ENCODE measurements around the gene GPSM1. TPM values are rescaled to one million over a fixed set of nuclear protein-coding genes. Genes with fewer than 3 reads are reported as not detected.
"Not testable (repeated sequence)": the region's sequence is repeated elsewhere in the genome, so short reads cannot be mapped to it uniquely, and the experiment has no call there.

GPSM1 gene
- total and polyA plus RNA-seq, 2 donors (not counting 1 experiment from before 2014, with no cell fraction given), result 2.4 to 6.3 TPM

DNA sequence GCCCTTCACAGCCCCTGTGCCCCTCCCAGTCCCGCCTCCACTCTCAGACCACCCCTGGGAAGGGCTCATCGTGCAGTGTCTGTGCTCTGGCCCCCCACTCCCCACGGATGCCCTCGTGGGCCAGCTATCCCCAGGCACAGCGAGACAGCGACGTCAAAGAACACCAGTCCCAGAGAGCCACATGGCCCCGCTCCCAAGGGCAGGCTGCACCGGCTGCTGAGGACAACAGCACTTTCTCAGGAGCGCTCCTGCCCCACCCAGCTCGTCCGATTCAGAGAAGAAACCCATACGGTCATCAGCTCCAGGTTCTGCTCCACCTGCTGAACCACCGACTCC, 77.4 kb downstream of the GPSM1 start:
- WGBS (ENCODE audit: insufficient coverage), result 77% methylated on average over 14 of the region's 14 CpGs
- Histone ChIP-seq H2AFZ (ENCODE audit: insufficient read depth, low read depth, low read length, poor library complexity, severe bottlenecking) (no peak overlapping the region), H3K27me3 (replicated peaks in 1 of 4; ENCODE audit: control extremely low read depth in 1 of 4, control insufficient read depth in 3 of 4, insufficient read depth in 4 of 4, low read length in 3 of 4) (no peaks in the 10 kb centered on the region), H3K4me2 (replicated peaks; ENCODE audit: low read depth, low read length, poor library complexity, severe bottlenecking) (peak overlapping the region; percentile 70), H3K4me3 (ENCODE audit: control extremely low read depth in 1 of 5, extremely low read depth in 1 of 5, insufficient read depth in 1 of 5, low read depth in 2 of 5, low read length in 4 of 5) (no peak overlapping the region), H3K9me3 (ENCODE audit: control extremely low read depth in 1 of 3, control insufficient read depth in 2 of 3, insufficient read depth in 1 of 3, low read length in 2 of 3) (no peaks in the 10 kb centered on the region), H3K4me1 (ENCODE audit: control insufficient read depth in 2 of 2, insufficient read depth in 2 of 2, low read length in 2 of 2) (peaks cover 42 to 52% of the 10 kb centered on the region in 2 donors), H3K79me2 (ENCODE audit: control insufficient read depth, insufficient read depth, low read length) (peaks cover 44% of the 10 kb centered on the region), H3K36me3 (replicated peaks in 1 of 2; ENCODE audit: control extremely low read depth in 1 of 2, control insufficient read depth in 1 of 2, extremely low read depth in 1 of 2, insufficient read depth in 2 of 2, low read length in 1 of 2) (peaks cover 0 to 28% of the 10 kb centered on the region in 2 experiments), H3K9ac (ENCODE audit: low read length) (no peak overlapping the region), H4K20me1 (ENCODE audit: control insufficient read depth, insufficient read depth, low read length, poor library complexity, severe bottlenecking) (peaks cover 14% of the 10 kb centered on the region), H3K27ac (ENCODE audit: low read length in 2 of 2) (peak overlapping the region; percentile 58 to 73)
- ATAC-seq (ENCODE audit: low read depth), result no peak
- no peaks in the 10 kb centered on the region for H3K9me3 Mint-ChIP-seq (ENCODE audit: insufficient read depth)
- intact Hi-C loops (cut with micrococcal nuclease), result loop anchor here (5.0 kb wide), 1 partner anchor 162 kb away; no protein-coding TSS in a partner anchor
- peak overlapping the region; percentile 87 for H3K27ac Mint-ChIP-seq
- H3K4me3 Mint-ChIP-seq, result peak overlapping the region; percentile 49
- POLR2A ChIA-PET, result interaction anchor here (1.3 kb wide), 1 partner anchor 42 kb away, joined by 4 read pairs; the partner anchor contains the start of gene DNLZ
- CTCF ChIA-PET, result no interaction called here
- H3K27me3 Mint-ChIP-seq, result no peaks in the 10 kb centered on the region
- no peak for TF ChIP-seq EZH2 (IDR thresholded peaks at IDR 0.05; ENCODE audit: borderline replicate concordance, insufficient read depth, low read depth, low read length, poor library complexity, severe bottlenecking)
- TF ChIP-seq, protein P1, sequence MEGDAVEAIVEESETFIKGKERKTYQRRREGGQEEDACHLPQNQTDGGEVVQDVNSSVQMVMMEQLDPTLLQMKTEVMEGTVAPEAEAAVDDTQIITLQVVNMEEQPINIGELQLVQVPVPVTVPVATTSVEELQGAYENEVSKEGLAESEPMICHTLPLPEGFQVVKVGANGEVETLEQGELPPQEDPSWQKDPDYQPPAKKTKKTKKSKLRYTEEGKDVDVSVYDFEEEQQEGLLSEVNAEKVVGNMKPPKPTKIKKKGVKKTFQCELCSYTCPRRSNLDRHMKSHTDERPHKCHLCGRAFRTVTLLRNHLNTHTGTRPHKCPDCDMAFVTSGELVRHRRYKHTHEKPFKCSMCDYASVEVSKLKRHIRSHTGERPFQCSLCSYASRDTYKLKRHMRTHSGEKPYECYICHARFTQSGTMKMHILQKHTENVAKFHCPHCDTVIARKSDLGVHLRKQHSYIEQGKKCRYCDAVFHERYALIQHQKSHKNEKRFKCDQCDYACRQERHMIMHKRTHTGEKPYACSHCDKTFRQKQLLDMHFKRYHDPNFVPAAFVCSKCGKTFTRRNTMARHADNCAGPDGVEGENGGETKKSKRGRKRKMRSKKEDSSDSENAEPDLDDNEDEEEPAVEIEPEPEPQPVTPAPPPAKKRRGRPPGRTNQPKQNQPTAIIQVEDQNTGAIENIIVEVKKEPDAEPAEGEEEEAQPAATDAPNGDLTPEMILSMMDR (IDR thresholded peaks at IDR 0.05), result no peak
- H3K4me1 Mint-ChIP-seq, result peaks cover 53% of the 10 kb centered on the region
- no peak for DNase-seq

DNA sequence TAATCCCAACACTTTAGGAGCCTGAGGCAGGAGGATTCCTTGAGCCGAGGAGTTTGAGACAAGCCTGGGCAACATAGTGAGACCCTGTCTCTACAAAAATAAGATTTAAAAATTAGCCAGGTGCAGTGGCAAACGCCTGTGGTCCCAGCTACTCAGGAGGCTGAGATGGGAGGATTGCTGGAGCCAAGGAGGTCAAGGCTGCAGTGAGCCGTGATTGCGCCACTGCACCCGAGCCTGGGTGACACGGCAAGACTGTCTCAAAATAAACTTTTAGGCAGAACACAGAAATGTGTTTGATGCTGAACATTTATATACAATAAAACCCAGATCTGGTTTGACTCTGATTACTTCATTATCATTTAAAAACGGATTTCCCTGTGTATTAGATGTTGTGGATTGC, 78.1 kb downstream of the GPSM1 start:
- H3K27me3 ChIP-seq (replicated peaks in 1 of 4; ENCODE audit: control extremely low read depth in 1 of 4, control insufficient read depth in 3 of 4, insufficient read depth in 4 of 4, low read length in 3 of 4), result no peaks in the 10 kb centered on the region
- H3K27ac ChIP-seq (ENCODE audit: low read length in 2 of 2), result peak overlapping the region; percentile 58 to 73
- H4K20me1 ChIP-seq (ENCODE audit: control insufficient read depth, insufficient read depth, low read length, poor library complexity, severe bottlenecking), result peaks cover 18% of the 10 kb centered on the region
- no peak overlapping the region for H3K4me3 Mint-ChIP-seq
- H3K4me1 Mint-ChIP-seq, result peaks cover 55% of the 10 kb centered on the region
- H3K4me1 ChIP-seq (ENCODE audit: control insufficient read depth in 2 of 2, insufficient read depth in 2 of 2, low read length in 2 of 2), result peaks cover 40 to 51% of the 10 kb centered on the region in 2 donors
- POLR2A ChIA-PET, result no interaction called here
- TF ChIP-seq, protein P1 (IDR thresholded peaks at IDR 0.05), result no peak
- no peak for TF ChIP-seq EZH2 (IDR thresholded peaks at IDR 0.05; ENCODE audit: borderline replicate concordance, insufficient read depth, low read depth, low read length, poor library complexity, severe bottlenecking)
- no peaks in the 10 kb centered on the region for H3K9me3 ChIP-seq (ENCODE audit: control extremely low read depth in 1 of 3, control insufficient read depth in 2 of 3, insufficient read depth in 1 of 3, low read length in 2 of 3)
- ATAC-seq (ENCODE audit: low read depth), result no peak
- no peak for DNase-seq
- H3K27me3 Mint-ChIP-seq, result no peaks in the 10 kb centered on the region
- H3K79me2 ChIP-seq (ENCODE audit: control insufficient read depth, insufficient read depth, low read length), result peaks cover 45% of the 10 kb centered on the region
- H3K36me3 ChIP-seq (replicated peaks in 1 of 2; ENCODE audit: control extremely low read depth in 1 of 2, control insufficient read depth in 1 of 2, extremely low read depth in 1 of 2, insufficient read depth in 2 of 2, low read length in 1 of 2), result peaks cover 0 to 28% of the 10 kb centered on the region in 2 experiments
- no peak overlapping the region for H3K27ac Mint-ChIP-seq
- no peak overlapping the region for H2AFZ ChIP-seq (ENCODE audit: insufficient read depth, low read depth, low read length, poor library complexity, severe bottlenecking)
- 100% methylated on average over 2 of the region's 7 CpGs for WGBS (ENCODE audit: insufficient coverage)
- CTCF ChIA-PET, result interaction anchor here (0.6 to 1.0 kb wide), 2 partner anchors 42 to 548 kb away, joined by 3 read pairs; partner anchors contain the start of gene DNLZ
- H3K9ac ChIP-seq (ENCODE audit: low read length), result no peak overlapping the region
- no peaks in the 10 kb centered on the region for H3K9me3 Mint-ChIP-seq (ENCODE audit: insufficient read depth)
- no peak overlapping the region for H3K4me3 ChIP-seq (ENCODE audit: control extremely low read depth in 1 of 5, extremely low read depth in 1 of 5, insufficient read depth in 1 of 5, low read depth in 2 of 5, low read length in 4 of 5)
- intact Hi-C loops (cut with micrococcal nuclease), result no loop called here
- no peak overlapping the region for H3K4me2 ChIP-seq (replicated peaks; ENCODE audit: low read depth, low read length, poor library complexity, severe bottlenecking)

DNA sequence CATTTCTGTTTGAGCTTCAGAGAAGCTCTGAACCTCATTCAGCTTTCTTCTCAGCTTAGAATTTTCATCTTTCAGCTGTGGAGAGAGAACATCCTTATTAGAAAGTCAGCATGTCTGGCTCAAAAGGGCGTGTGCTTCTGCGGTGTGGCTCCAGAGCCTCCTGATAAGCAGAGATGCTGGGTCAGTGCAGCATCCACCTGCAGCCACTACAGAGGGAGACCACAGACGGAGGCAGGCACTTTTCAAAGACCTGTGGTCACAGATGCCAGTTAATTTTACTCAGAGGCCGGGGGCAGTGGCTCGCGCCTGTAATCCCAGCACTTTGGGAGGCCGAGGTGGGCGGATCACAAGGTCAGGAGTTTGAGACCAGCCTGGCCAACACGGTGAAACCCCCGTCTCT, 78.6 kb downstream of the GPSM1 start:
- Histone ChIP-seq H3K79me2 (ENCODE audit: control insufficient read depth, insufficient read depth, low read length) (peaks cover 45% of the 10 kb centered on the region), H4K20me1 (ENCODE audit: control insufficient read depth, insufficient read depth, low read length, poor library complexity, severe bottlenecking) (peaks cover 20% of the 10 kb centered on the region), H3K4me1 (ENCODE audit: control insufficient read depth in 2 of 2, insufficient read depth in 2 of 2, low read length in 2 of 2) (peaks cover 39 to 50% of the 10 kb centered on the region in 2 donors), H3K36me3 (replicated peaks in 1 of 2; ENCODE audit: control extremely low read depth in 1 of 2, control insufficient read depth in 1 of 2, extremely low read depth in 1 of 2, insufficient read depth in 2 of 2, low read length in 1 of 2) (peaks cover 0 to 28% of the 10 kb centered on the region in 2 experiments)
- H3K9ac ChIP-seq (ENCODE audit: low read length); H3K27ac ChIP-seq (ENCODE audit: low read length in 2 of 2); H3K9me3 ChIP-seq (ENCODE audit: control extremely low read depth in 1 of 3, control insufficient read depth in 2 of 3, insufficient read depth in 1 of 3, low read length in 2 of 3); H3K27me3 Mint-ChIP-seq; H3K9me3 Mint-ChIP-seq (ENCODE audit: insufficient read depth); intact Hi-C loops (cut with micrococcal nuclease); H3K4me3 Mint-ChIP-seq; H3K4me2 ChIP-seq (replicated peaks; ENCODE audit: low read depth, low read length, poor library complexity, severe bottlenecking); POLR2A ChIA-PET; H3K27me3 ChIP-seq (replicated peaks in 1 of 4; ENCODE audit: control extremely low read depth in 1 of 4, control insufficient read depth in 3 of 4, insufficient read depth in 4 of 4, low read length in 3 of 4); H3K4me3 ChIP-seq (ENCODE audit: control extremely low read depth in 1 of 5, extremely low read depth in 1 of 5, insufficient read depth in 1 of 5, low read depth in 2 of 5, low read length in 4 of 5); DNase-seq; ATAC-seq (ENCODE audit: low read depth); H2AFZ ChIP-seq (ENCODE audit: insufficient read depth, low read depth, low read length, poor library complexity, severe bottlenecking); H3K27ac Mint-ChIP-seq: not testable (repeated sequence)
- H3K4me1 Mint-ChIP-seq, result peaks cover 54% of the 10 kb centered on the region
- CTCF ChIA-PET, result interaction anchor here (0.6 to 1.0 kb wide), 2 partner anchors 43 to 548 kb away, joined by 3 read pairs; partner anchors contain the start of gene DNLZ
- WGBS (ENCODE audit: insufficient coverage), result 97% methylated on average over 10 of the region's 10 CpGs

Data from B cell (primary cell).